Measurements from ENCODE around the gene AMN.

Gene AMN

DNA sequence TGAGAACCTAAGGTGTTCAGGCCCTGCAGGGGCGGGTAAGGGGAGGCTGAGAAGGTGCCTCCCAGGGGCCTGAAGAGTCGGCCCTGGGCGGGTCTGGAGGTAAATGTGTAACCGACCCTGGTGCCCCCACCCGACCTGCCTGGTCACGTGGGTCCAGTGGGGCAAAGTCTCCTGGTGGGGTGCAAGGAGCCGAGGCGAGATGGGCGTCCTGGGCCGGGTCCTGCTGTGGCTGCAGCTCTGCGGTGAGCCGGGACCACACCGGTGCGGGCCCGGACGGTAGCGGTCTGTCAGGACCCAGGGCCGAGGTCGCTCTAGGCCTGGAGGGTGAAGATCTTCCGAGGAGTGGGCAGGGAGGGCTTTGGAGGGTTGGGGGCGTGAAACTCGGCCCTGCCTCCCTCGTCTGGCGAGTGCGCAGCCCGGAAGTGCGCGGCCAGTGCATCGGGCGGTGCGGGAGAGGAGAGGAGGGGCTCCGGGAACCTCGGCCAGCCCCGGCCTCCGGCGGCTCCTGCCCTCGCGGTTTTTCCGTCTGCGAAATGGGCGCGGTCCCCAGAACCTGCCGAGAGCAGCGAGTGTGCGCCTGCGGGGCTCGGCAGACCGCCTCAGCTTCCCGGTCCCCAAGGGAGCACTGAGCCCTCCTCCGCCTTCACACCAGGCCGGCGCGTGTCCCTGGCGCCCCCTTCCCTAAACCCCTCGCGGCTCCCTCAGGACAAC is at the start of gene AMN:
Gene AMN, plus strand, starts transcription at position 174 of the 711 bp plus-strand sequence. Its CDS starts 26 bp downstream, at position 200.
- DNase-seq: no peak
- H2AFZ ChIP-seq (ENCODE audit: low read depth, low read length): no peak within 1 kb of the TSS
- H3K79me2 ChIP-seq (ENCODE audit: insufficient read depth, low read length): no peaks in the 10 kb centered on the region
- H3K9me3 ChIP-seq (ENCODE audit: insufficient read depth, low read length, severe bottlenecking): peaks cover 7% of the 10 kb centered on the region
- H3K27me3 ChIP-seq (ENCODE audit: insufficient read depth, low read length, poor library complexity): no peaks in the 10 kb centered on the region
- no peaks in the 10 kb centered on the region for H4K20me1 ChIP-seq (ENCODE audit: insufficient read depth, low read length)
- ATAC-seq (ENCODE audit: insufficient read depth, low read depth): no peak
- H3K4me1 ChIP-seq (ENCODE audit: insufficient read depth, low read length): no peaks in the 10 kb centered on the region
- TF ChIP-seq, protein P1, sequence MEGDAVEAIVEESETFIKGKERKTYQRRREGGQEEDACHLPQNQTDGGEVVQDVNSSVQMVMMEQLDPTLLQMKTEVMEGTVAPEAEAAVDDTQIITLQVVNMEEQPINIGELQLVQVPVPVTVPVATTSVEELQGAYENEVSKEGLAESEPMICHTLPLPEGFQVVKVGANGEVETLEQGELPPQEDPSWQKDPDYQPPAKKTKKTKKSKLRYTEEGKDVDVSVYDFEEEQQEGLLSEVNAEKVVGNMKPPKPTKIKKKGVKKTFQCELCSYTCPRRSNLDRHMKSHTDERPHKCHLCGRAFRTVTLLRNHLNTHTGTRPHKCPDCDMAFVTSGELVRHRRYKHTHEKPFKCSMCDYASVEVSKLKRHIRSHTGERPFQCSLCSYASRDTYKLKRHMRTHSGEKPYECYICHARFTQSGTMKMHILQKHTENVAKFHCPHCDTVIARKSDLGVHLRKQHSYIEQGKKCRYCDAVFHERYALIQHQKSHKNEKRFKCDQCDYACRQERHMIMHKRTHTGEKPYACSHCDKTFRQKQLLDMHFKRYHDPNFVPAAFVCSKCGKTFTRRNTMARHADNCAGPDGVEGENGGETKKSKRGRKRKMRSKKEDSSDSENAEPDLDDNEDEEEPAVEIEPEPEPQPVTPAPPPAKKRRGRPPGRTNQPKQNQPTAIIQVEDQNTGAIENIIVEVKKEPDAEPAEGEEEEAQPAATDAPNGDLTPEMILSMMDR (IDR thresholded peaks at IDR 0.05; ENCODE audit: borderline replicate concordance, extremely low read depth, low read length, poor library complexity, severe bottlenecking): no peak
- TF ChIP-seq EZH2 (IDR thresholded peaks at IDR 0.05; ENCODE audit: borderline replicate concordance, low read depth, low read length, severe bottlenecking): no peak
- no peak within 1 kb of the TSS for H3K4me2 ChIP-seq (ENCODE audit: insufficient read depth, low read length)
- H3K27ac ChIP-seq (ENCODE audit: low read length): no peak within 1 kb of the TSS
- no peak within 1 kb of the TSS for H3K4me3 ChIP-seq (ENCODE audit: low read depth in 1 of 2, low read length in 2 of 2)
- H3K36me3 ChIP-seq (ENCODE audit: insufficient read depth, low read length): no peaks in the 10 kb centered on the region
- H3K9ac ChIP-seq (ENCODE audit: low read depth, low read length): no peak within 1 kb of the TSS

DNA sequence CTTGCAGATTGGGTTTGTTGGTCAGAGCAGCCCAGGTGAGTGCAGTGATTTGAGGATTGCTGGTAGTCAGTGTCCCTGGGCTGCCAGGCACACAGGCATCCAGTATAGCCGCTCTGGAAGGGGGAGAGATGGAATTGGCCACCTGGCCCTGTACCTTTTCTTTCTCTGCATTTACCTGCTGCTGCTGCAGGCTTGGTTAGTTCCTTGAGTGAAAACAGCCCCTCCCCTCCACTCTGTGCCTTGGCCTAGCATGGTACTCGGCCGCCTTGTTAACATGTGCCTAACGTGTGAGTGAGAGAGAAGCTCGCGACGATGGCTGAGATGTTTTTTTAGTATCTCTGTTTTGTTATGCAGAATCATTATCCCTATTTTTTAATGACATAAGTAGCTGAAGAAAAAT is 49.3 kb upstream of the AMN start:
- H2AFZ ChIP-seq (ENCODE audit: low read depth, low read length): no peak overlapping the region
- no peak overlapping the region for H3K4me2 ChIP-seq (ENCODE audit: insufficient read depth, low read length)
- no peak overlapping the region for H3K9ac ChIP-seq (ENCODE audit: low read depth, low read length)
- H3K79me2 ChIP-seq (ENCODE audit: insufficient read depth, low read length): peaks cover 6% of the 10 kb centered on the region; the same call in 1 of the 2 replicates
- H3K4me1 ChIP-seq (ENCODE audit: insufficient read depth, low read length): no peaks in the 10 kb centered on the region
- H3K27me3 ChIP-seq (ENCODE audit: insufficient read depth, low read length, poor library complexity): no peaks in the 10 kb centered on the region
- H3K36me3 ChIP-seq (ENCODE audit: insufficient read depth, low read length): peaks cover 76% of the 10 kb centered on the region
- ATAC-seq (ENCODE audit: insufficient read depth, low read depth): no peak
- no peak overlapping the region for H3K27ac ChIP-seq (ENCODE audit: low read length)
- no peak for TF ChIP-seq EZH2 (IDR thresholded peaks at IDR 0.05; ENCODE audit: borderline replicate concordance, low read depth, low read length, severe bottlenecking)
- TF ChIP-seq, protein P1 (IDR thresholded peaks at IDR 0.05; ENCODE audit: borderline replicate concordance, extremely low read depth, low read length, poor library complexity, severe bottlenecking): no peak
- H3K9me3 ChIP-seq (ENCODE audit: insufficient read depth, low read length, severe bottlenecking): no peaks in the 10 kb centered on the region
- no peak overlapping the region for H3K4me3 ChIP-seq (ENCODE audit: low read depth in 1 of 2, low read length in 2 of 2)
- DNase-seq: no peak
- peaks cover 3% of the 10 kb centered on the region for H4K20me1 ChIP-seq (ENCODE audit: insufficient read depth, low read length)

DNA sequence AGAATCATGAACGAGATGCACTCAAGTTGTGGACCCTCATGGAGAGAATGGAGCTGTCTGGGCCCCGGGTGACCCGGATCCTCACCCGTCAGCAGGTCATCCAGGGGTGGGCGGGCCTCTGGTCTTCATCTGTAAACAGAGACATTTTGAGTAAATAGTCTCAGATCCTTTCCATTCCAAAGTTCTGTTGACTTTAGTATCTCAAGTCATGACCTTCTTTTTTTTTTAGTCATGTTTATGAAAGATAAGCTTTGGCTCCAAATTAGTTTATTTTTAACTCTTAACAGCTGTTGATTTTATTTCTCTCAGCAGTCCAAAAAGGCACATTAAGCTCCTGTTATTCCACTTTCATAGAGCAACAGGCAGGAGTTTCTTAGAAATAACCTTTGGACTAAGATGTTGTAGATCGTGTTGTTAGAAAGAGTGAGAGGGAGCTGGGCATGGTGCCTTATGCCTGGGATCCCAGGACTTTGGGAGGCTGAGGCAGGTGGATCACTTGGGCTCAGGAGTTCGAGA is 48.9 kb upstream of the AMN start:
- ATAC-seq (ENCODE audit: insufficient read depth, low read depth) (no peak), DNase-seq (no peak)
- TF ChIP-seq, protein P1 (IDR thresholded peaks at IDR 0.05; ENCODE audit: borderline replicate concordance, extremely low read depth, low read length, poor library complexity, severe bottlenecking): no peak
- no peak for TF ChIP-seq EZH2 (IDR thresholded peaks at IDR 0.05; ENCODE audit: borderline replicate concordance, low read depth, low read length, severe bottlenecking)
- Histone ChIP-seq H3K79me2 (ENCODE audit: insufficient read depth, low read length) (0 out of 2 replicates have a peak, but pooled peaks cover 3% of the 10 kb centered on the region), H3K4me2 (ENCODE audit: insufficient read depth, low read length) (no peak overlapping the region), H3K9me3 (ENCODE audit: insufficient read depth, low read length, severe bottlenecking) (no peaks in the 10 kb centered on the region), H3K9ac (ENCODE audit: low read depth, low read length) (no peak overlapping the region), H3K4me1 (ENCODE audit: insufficient read depth, low read length) (no peaks in the 10 kb centered on the region), H3K27me3 (ENCODE audit: insufficient read depth, low read length, poor library complexity) (no peaks in the 10 kb centered on the region), H4K20me1 (ENCODE audit: insufficient read depth, low read length) (peaks cover 3% of the 10 kb centered on the region), H3K36me3 (ENCODE audit: insufficient read depth, low read length) (peaks cover 80% of the 10 kb centered on the region), H3K27ac (ENCODE audit: low read length) (no peak overlapping the region), H2AFZ (ENCODE audit: low read depth, low read length) (no peak overlapping the region), H3K4me3 (ENCODE audit: low read depth in 1 of 2, low read length in 2 of 2) (no peak overlapping the region)

Measured in DND-41 (cell line).